Keratinocyte (primary cell): ENCODE results near the gene ADRB1. TPM values are rescaled to one million over a fixed set of nuclear protein-coding genes. Genes with fewer than 3 reads are reported as not detected.

ENCODE experiments used
- DNase-seq: peaks from one replicate; pipeline ENCODE4 v3.0.0-alpha.2; 2011; ENCODE audit warnings: low read depth, missing footprints, low spot score
- FAIRE-seq: peaks from 2 replicates; lab custom pipeline; 2011; peaks lifted over from hg19 to GRCh38; lab: Jason Lieb, UNC
- H2AFZ ChIP-seq: 2 replicates; pipeline ENCODE4 v1.6.0; 2012; ENCODE audit warnings: low read length, control low read depth, inconsistent platforms; ENCODE audit not compliant: control insufficient read depth
- H3K27ac ChIP-seq: 2 replicates; pipeline ENCODE4 v1.5.1; 2011; ENCODE audit warnings: low read length; ENCODE audit not compliant: control insufficient read depth, insufficient read depth
- H3K27me3 ChIP-seq: 3 replicates; pipeline ENCODE4 v1.6.0; 2011; ENCODE audit warnings: low read length; ENCODE audit not compliant: control insufficient read depth, insufficient read depth; ENCODE audit errors: extremely low read depth
- H3K36me3 ChIP-seq, 2 experiments: 2 replicates in 1 of 2; 3 replicates in 1 of 2; pipeline ENCODE4 v1.5.1; 2011; ENCODE audit warnings: low read length in 2 of 2, mild to moderate bottlenecking in 1 of 2; ENCODE audit not compliant: control insufficient read depth in 2 of 2, insufficient read depth in 2 of 2; ENCODE audit errors: extremely low read depth in 1 of 2
- H3K4me1 ChIP-seq: 3 replicates; pipeline ENCODE4 v1.5.1; 2011; ENCODE audit warnings: low read length; ENCODE audit not compliant: control insufficient read depth, insufficient read depth; ENCODE audit errors: extremely low read depth
- H3K4me2 ChIP-seq: 3 replicates; pipeline ENCODE4 v1.6.0; 2011; ENCODE audit warnings: low read depth, low read length; ENCODE audit not compliant: control insufficient read depth, insufficient read depth; ENCODE audit errors: extremely low read depth
- H3K4me3 ChIP-seq, 3 experiments: fragments of 200-600 bp in 1 of 3; sonication (generic) in 1 of 3; 2 replicates in 2 of 3; 3 replicates in 1 of 3; pipeline ENCODE4 v1.5.1; 2011 to 2016; ENCODE audit warnings: low read length in 3 of 3, mild to moderate bottlenecking in 3 of 3, control low read depth in 2 of 3, inconsistent platforms in 1 of 3, low read depth in 1 of 3, mixed read lengths in 1 of 3, mixed run types in 1 of 3, moderate library complexity in 1 of 3; ENCODE audit not compliant: control insufficient read depth in 2 of 3, insufficient read depth in 2 of 3; ENCODE audit errors: extremely low read depth in 1 of 3
- H3K79me2 ChIP-seq: 2 replicates; pipeline ENCODE4 v1.6.0; 2012; ENCODE audit warnings: low read length; ENCODE audit not compliant: control insufficient read depth, insufficient read depth
- H3K9ac ChIP-seq: 3 replicates; pipeline ENCODE4 v1.6.0; 2011; ENCODE audit warnings: low read length; ENCODE audit not compliant: control insufficient read depth, insufficient read depth; ENCODE audit errors: extremely low read depth
- H3K9me1 ChIP-seq: 3 replicates; pipeline ENCODE4 v1.6.0; 2011; ENCODE audit warnings: low read length; ENCODE audit not compliant: control insufficient read depth, insufficient read depth; ENCODE audit errors: extremely low read depth
- H3K9me3 ChIP-seq: 2 replicates; pipeline ENCODE4 v1.5.1; 2012; ENCODE audit warnings: low read depth, low read length; ENCODE audit not compliant: control insufficient read depth
- H4K20me1 ChIP-seq: 3 replicates; pipeline ENCODE4 v1.6.0; 2011; ENCODE audit warnings: low read length; ENCODE audit not compliant: control insufficient read depth, insufficient read depth; ENCODE audit errors: extremely low read depth
- EZH2 ChIP-seq: IDR thresholded peaks from one replicate; pipeline ENCODE4 v1.6.1; 2012; ENCODE audit warnings: inconsistent platforms, mild to moderate bottlenecking, low read length, moderate library complexity
- dilution Hi-C: fragments of 300-500 bp; cut with MboI; formaldehyde crosslinking; loops from one replicate; pipeline ENCODE4 v1.7.0; 2020; ENCODE audit warnings: low sequenced_read_pairs; ENCODE audit not compliant: extremely low pct_ligation_motif_present
- polyA plus RNA-seq, 5 experiments: library from polyadenylated mRNA; depleted of rRNA in 3 of 5; stranded (reverse) in 3 of 5; stranded (forward) in 1 of 5; unstranded in 1 of 5; fragments of >200 nt; gene quantifications; 1 replicate in 1 of 5; 2 replicates in 3 of 5; 3 replicates in 1 of 5; pipeline versions ENCODE4 v1.2.1 to v1.2.3, GENCODE V29; 2011 to 2012; ENCODE audit warnings: missing spikeins in 2 of 5, low read depth in 1 of 5, low replicate concordance in 1 of 5
- TF ChIP-seq, protein P1 (sequence below), 3 experiments: IDR thresholded peaks in 1 of 3; conservative IDR thresholded peaks in 1 of 3; optimal IDR thresholded peaks in 1 of 3; 2 replicates in 2 of 3; 3 replicates in 1 of 3; pipeline versions ENCODE3 to v1.5.1; 2011; ENCODE audit warnings: low read length in 3 of 3, mild to moderate bottlenecking in 3 of 3, moderate library complexity in 2 of 3, control low read depth in 1 of 3, inconsistent platforms in 1 of 3; ENCODE audit not compliant: insufficient read depth in 2 of 3; ENCODE audit errors: extremely low read depth in 1 of 3

The ADRB1 gene
- polyA plus RNA-seq, 1 donor (not counting 4 experiments of a cell fraction or from before 2014, with no cell fraction given), result 0.05 TPM

GRCh38 chr10:114077347-114077746 lies 33.7 kb downstream of the ADRB1 start:
- DNase-seq, result no peak
- no peak overlapping the region for H3K4me3 ChIP-seq
- no peaks in the 10 kb centered on the region for H4K20me1 ChIP-seq
- H3K79me2 ChIP-seq, result no peaks in the 10 kb centered on the region
- H3K9ac ChIP-seq, result no peak overlapping the region
- H3K36me3 ChIP-seq, result no peaks in the 10 kb centered on the region
- no peak overlapping the region for H3K4me2 ChIP-seq
- H3K9me3 ChIP-seq, result no peaks in the 10 kb centered on the region
- no peaks in the 10 kb centered on the region for H3K27me3 ChIP-seq
- no peak for FAIRE-seq
- H3K4me1 ChIP-seq, result no peaks in the 10 kb centered on the region
- no peak for TF ChIP-seq EZH2
- TF ChIP-seq, protein P1, sequence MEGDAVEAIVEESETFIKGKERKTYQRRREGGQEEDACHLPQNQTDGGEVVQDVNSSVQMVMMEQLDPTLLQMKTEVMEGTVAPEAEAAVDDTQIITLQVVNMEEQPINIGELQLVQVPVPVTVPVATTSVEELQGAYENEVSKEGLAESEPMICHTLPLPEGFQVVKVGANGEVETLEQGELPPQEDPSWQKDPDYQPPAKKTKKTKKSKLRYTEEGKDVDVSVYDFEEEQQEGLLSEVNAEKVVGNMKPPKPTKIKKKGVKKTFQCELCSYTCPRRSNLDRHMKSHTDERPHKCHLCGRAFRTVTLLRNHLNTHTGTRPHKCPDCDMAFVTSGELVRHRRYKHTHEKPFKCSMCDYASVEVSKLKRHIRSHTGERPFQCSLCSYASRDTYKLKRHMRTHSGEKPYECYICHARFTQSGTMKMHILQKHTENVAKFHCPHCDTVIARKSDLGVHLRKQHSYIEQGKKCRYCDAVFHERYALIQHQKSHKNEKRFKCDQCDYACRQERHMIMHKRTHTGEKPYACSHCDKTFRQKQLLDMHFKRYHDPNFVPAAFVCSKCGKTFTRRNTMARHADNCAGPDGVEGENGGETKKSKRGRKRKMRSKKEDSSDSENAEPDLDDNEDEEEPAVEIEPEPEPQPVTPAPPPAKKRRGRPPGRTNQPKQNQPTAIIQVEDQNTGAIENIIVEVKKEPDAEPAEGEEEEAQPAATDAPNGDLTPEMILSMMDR (optimal IDR thresholded peaks at IDR 0.05 in 1 of 3, IDR thresholded peaks at IDR 0.05 in 1 of 3, conservative IDR thresholded peaks at IDR 0.05 in 1 of 3; ENCODE audit: extremely low read depth in 1 of 3, insufficient read depth in 2 of 3, low read length in 3 of 3), result no peak
- dilution Hi-C loops, result no loop called here
- H3K27ac ChIP-seq, result no peak overlapping the region
- H3K9me1 ChIP-seq, result no peaks in the 10 kb centered on the region
- no peak overlapping the region for H2AFZ ChIP-seq

DNA sequence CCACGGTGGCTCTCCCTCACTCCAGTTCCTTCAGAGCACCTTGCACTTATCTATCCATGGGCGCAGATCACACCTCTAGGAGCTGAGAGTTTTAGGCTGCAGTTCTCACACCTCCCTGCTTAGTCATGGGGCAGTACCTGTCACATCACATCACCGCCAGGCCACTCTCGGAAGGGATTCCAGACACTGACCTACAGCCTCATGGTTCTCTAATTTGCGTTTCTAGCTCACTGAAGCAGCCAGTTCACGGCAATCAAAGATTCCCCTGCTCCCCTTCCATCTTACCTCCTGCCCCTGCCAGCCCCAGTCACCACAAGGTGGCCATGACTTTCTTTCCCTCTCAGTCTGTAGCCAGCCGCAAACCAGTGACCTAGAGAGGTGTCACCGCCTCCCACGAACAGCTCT lies 34.2 kb downstream of the ADRB1 start:
- Histone ChIP-seq H3K4me3 (no peak overlapping the region), H3K9me3 (no peaks in the 10 kb centered on the region), H3K4me2 (no peak overlapping the region), H2AFZ (no peak overlapping the region), H3K4me1 (no peaks in the 10 kb centered on the region), H3K27ac (no peak overlapping the region), H4K20me1 (no peaks in the 10 kb centered on the region), H3K9ac (no peak overlapping the region), H3K36me3 (no peaks in the 10 kb centered on the region), H3K79me2 (no peaks in the 10 kb centered on the region), H3K9me1 (no peaks in the 10 kb centered on the region), H3K27me3 (no peaks in the 10 kb centered on the region)
- FAIRE-seq, result no peak
- no peak for DNase-seq
- no peak for TF ChIP-seq EZH2
- TF ChIP-seq, protein P1 (optimal IDR thresholded peaks at IDR 0.05 in 1 of 3, IDR thresholded peaks at IDR 0.05 in 1 of 3, conservative IDR thresholded peaks at IDR 0.05 in 1 of 3; ENCODE audit: extremely low read depth in 1 of 3, insufficient read depth in 2 of 3, low read length in 3 of 3), result peak in 1 of 3 experiments; percentile 11
- dilution Hi-C loops, result no loop called here
